ENCODE results near the gene SELP.

Gene SELP

GRCh38 chr1:169572187-169572586, 57.7 kb downstream of the SELP start:
- no peak for DNase-seq

GRCh38 chr1:169571450-169571849, 58.5 kb downstream of the SELP start:
- no peak for DNase-seq

DNA sequence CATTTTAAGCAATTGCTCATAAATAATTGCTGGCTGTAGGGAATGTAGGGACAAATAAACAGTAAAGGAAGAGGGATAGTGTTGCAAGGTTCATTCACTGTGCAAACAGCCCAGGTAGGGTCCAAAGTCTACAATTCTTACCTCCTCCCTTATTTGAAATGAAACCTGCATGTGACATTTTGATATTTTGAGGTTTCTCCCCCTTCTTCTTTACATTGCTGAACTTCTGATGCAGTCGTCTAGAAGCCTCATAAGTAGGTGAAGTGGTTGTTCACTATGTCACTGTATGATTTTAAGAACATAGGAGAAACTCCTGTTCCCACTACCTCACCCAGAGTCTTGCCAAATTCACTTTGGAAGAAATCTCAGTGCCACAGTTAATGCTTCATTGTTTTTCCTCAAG, 59.8 kb downstream of the SELP start:
- DNase-seq = no peak

- no peak for DNase-seq
Observed at GRCh38 chr1:169568497-169568896, 61.4 kb downstream of the SELP start.

DNA sequence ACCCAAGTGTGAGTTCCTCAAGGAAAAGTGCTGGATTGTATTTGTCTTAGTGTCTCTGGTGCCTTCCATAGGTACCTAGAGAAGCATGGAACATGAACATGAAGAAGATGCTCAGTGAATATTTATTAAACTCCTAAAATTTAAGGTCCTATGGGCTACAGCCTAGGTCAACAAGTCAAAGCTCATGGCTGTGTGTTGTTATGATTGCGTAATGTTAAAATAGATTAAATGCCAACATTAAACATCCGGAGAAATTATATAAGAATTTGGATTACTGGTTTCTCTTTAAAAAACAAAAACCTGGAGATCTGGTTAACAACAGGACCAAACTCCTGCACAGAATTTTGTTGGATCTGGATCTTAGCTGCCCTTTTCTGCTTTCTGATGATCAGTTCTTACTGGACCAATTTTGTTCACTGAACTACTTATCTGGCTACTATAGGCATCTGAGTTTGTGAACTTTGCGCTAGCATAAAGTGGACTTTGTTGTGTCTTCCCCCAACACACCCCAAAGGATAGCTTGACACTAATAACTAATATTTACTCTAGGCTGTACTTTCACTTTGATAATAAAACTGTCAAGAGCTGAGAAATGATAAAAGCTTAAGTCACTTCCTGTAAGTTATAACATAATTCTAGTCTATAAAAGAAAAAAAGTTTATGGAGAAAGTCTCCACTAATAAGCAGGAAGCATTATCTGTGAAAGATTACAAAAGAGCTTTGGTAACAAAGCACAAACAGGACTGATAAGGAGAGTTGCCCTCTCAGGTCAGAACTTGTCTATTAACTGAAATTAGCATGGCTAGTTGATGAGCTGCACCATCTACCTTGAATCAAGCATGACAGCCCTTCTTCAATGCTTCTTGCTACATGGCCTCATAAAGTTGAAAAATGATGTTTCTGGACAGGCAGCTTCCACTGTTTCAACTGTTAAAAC, 64.3 kb downstream of the SELP start:
- DNase-seq = no peak

DNA sequence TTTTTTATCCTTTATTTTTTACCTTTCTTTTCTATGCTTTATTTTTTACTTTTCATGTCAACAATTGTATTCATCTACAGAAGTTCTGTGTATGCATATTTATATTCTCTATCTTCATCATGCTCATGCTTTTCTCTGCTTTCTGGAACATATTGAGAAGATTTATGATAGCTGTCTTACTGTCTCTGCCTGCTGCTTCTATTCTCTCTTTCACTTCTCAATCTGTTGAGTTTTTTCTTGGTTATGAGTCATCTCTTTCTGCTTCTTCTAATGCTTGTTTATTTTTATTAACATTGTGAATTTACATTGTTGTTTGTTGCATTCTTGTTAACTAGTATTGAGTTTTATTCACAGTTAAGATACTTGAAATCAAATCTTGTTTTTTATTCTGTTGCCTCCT, 66.3 kb downstream of the SELP start:
- DNase-seq = no peak

DNA sequence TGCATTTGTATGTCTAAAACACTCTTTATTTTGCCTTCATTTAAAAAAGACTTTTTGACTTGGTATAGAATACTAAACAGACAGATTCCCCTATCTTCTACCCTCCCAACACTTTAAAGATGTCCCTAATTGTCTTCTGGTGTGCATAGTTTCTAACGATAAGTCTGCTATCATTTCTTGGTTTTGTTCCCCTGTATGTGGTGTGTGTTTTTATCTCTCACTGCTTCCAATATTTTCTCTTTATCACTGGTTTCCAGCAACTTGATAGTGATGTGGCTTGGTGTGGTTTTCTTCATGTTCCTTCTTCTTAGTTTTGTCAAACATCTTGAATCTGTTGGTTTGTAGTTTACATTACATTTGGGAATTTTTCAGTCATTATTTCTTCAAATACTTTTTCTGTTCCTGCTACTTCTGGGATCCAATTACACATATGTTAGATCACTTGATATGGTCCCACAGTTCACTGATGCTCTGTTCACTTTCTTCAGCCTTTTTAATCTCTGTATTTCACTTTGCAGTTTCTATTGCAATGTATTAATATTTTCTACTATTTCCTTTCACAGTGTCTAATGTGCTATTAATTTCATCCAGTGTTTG, 66.8 kb downstream of the SELP start:
- no peak for DNase-seq

DNA sequence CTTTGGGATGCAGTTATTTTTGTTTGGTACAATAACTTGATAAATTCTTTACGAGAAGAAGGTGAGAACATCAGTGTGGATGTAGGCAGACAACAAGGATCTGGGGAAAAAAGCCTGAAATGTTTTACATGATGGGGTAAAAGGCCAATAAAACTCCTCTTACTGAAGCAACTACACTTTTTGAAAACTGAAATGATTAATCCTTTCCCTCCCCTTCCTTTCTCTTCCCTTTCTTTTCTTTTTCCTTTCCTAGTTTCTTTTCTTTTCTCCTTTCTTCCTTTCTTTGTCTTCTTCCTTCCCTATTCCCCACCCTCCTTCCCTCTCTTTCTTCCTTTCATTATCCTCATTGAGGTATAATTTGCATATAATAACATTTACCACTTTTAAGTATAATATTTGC, 68.2 kb downstream of the SELP start:
- no peak for DNase-seq

DNA sequence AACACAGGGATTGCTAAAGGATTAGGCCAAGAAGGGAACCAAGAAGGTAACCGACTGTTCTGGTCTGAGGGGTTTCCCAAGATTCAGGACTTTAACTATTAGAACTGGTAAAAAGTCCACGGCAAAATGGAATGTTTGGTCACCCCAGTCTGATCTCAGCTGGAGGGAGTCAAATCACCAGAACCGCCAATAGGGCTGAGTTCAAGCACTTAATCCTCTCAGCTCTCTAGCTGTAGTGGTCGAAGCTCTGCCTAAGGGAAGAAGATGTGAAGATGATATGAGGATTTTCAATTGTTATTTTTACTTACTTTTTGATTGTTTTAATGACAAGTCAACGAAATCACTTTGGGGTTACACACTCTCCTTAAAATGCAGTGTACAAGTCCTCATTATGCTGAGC, 72.8 kb downstream of the SELP start:
- DNase-seq = no peak

GRCh38 chr1:169550294-169550693, 79.6 kb downstream of the SELP start:
- no peak for DNase-seq

- DNase-seq = no peak
Observed at GRCh38 chr1:169548282-169548681, 81.6 kb downstream of the SELP start.

DNA sequence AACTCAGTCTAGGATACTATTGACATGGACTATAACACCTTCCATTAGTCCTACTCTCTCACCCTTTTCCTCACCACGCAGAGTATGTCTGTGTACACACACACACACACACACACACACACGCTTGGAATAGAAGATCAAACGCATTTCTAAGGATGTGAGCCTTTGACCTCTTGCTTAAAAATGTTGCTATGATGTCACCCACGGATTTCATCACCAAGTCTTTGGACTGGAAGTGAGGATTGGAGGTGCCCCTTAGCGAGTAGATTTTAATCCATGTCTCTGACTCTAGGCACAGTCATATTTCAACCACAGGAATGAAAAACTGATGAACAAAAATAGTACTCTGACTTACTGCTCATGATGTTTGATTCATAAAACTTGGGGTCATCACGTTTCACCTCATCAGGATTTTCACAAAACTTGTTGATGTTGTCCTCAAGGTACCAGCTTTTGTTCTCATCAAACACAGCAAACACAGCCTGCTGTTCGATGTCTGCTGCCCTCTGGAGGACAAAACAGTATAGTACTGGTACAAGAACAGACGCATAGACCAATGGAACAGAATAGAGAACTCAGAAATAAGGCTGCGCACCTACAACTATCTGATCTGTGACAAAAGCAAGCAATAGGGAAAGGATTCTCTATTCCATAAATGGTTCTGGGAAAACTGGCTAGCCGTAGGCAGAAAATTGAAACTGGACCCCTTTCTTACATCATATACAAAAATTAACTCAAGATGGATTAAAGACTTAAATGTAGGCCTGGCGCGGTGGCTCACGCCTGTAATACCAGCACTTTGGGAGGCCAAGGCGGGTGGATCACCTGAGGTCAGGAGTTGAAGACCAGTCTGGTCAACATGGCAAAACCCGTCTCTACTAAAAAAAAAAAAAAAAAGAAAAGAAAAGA, 83.6 kb downstream of the SELP start:
- DNase-seq = peak; percentile 32

GRCh38 chr1:169545472-169545871, 84.5 kb downstream of the SELP start:
- DNase-seq = no peak

- DNase-seq = no peak
Observed at GRCh38 chr1:169538998-169539871, 90.7 kb downstream of the SELP start.

Measured in KG1 (cell line).